HG03097 (cell line): ENCODE measurements around the gene PLD6.
A peak's percentile ranks its signal among the peaks of the same experiment; 100 is the strongest.
"Not testable (repeated sequence)": the region's sequence is repeated elsewhere in the genome, so short reads cannot be mapped to it uniquely, and the experiment has no call there.

Experiments
- ATAC-seq: cut with Tn5 transposase; IDR thresholded peaks from one replicate; pipeline ENCODE4 v1.9.1; 2021; ENCODE audit not compliant: unreplicated experiment, low FRiP score

Gene PLD6, protein sequence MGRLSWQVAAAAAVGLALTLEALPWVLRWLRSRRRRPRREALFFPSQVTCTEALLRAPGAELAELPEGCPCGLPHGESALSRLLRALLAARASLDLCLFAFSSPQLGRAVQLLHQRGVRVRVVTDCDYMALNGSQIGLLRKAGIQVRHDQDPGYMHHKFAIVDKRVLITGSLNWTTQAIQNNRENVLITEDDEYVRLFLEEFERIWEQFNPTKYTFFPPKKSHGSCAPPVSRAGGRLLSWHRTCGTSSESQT

DNA sequence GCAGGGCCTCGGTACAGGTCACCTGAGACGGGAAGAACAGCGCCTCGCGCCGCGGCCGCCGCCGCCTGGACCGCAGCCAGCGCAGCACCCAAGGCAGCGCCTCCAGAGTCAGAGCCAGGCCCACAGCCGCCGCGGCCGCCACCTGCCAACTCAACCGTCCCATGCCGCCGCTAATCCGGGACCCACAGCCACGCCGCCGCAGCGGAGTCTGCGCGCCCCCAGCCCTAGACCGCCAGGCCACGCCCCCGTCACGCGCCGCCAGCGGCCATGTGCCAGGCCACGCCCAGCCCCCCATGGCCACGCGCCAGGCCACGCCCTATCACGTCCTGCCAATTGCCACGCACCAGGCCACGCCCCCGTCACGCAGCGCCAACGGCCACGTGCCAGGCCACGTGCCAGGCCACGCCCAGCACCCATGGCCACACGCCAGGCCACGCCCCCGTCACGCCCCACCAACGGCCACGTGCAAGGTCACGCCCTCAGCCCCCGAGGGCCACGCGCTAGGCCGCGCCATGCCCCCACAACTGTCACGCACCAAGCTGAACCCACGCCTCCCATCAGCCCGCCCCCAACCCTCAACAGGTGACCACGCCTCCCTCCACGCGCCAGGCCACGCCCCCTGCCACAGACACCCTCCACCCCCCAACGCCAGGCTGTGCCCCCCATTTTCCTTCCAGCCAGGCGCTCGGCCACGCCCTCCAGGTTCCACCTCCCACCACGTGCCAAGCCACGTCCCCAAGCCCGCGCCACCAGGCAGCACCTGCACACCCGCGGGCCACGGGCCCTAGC is at the start of gene PLD6:
Gene PLD6, minus strand, starts transcription at position 210 of the 789 bp plus-strand sequence. Its CDS starts 47 bp downstream, at position 163.
- peak; percentile 54 for ATAC-seq

DNA sequence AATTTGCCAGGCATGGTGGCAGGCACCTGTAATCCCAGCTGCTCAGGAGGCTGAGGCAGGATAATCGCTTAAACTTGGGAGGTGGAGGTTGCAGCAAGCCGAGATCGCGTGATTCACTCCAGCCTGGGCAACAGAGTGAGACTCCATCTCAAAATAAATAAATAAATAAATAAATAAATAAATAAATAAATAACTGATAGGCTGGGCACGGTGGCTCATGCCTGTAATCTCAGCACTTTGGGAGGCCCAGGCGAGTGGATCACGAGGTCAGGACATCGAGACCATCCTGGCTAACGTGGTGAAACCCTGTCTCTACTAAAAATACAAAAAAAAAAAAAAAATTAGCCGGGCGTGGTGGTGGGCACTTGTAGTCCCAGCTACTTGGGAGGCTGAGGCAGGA is 49.6 kb upstream of the PLD6 start:
- not testable (repeated sequence) for ATAC-seq

DNA sequence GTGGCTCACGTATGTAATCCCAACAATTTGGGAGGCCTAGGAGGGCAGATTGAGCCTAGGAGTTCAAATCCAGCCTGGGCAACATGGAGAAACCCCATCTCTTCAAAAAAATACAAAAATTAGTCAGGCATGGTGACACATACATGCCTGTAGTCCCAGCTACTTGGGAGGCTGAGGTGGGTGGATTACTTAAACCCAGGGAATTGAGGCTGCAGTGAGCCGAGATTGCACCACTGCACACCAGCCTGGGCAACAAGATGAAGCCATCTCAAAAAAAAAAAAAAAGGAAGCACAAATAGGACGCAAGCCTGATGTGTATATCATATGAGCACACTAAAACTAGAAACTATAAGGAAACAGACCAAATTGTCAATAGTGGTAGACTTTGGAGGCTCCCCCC is 47.9 kb upstream of the PLD6 start:
- no peak for ATAC-seq

DNA sequence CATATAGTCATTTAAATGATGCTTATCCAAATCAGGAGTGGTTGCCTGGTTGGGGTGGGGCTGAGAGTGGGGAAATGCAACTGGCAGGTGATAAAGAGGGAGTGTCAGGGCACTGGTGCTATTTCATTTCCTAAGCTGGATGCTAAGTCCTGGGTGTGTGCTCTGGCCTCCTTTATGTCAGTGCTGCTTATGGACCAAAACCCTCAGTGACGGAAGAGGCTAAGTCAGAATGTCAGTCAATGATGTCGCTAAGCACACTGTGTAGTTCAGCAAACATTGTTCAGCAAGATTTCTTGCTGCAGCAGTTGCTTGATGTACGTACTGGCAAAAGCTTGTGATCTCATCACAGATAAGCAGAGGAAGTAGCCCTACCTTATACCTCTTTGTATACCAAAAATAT is 47.3 kb upstream of the PLD6 start:
- ATAC-seq: no peak

DNA sequence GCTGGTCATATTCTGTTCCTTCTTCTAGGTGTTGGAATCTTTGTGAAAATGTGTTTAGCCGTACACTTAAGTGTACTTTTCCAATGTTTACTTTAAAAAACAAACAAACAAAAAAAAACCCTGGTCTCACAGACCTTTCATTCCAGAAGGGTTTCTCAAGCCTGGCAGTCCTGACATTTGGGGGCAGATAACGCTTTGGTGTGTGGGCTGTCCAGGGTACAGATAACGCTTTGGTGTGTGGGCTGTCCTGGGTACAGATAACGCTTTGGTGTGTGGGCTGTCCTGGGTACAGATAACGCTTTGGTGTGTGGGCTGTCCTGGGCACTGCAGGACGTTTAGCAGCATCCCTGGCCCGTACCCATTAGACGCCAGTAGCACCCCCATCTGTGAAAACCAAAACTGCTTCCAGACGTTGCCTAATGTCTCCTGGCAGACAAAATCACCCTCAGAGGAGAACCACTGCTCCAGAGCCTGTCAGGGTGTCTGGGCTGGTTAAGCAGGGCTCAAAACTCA is 46.1 kb upstream of the PLD6 start:
- no peak for ATAC-seq

DNA sequence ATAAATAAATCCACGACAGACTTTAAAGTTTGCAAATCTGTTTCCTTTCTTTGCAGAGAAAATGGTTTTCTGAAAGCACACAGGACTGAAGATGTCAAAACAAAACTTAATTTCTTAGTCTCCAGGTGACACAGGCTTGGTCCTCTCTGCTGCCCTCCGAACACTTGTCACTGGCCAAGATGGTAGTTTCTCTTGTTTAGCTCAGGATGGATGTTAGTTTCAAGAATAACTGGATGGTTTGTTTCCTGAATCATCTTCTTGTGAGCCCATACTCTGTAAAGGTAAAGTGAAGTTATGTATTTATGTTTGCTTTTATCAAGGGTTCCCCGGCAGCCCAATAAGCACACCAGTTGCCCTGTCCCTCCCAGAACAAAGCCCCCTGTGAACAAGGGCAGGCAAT is 40.7 kb upstream of the PLD6 start:
- no peak for ATAC-seq

DNA sequence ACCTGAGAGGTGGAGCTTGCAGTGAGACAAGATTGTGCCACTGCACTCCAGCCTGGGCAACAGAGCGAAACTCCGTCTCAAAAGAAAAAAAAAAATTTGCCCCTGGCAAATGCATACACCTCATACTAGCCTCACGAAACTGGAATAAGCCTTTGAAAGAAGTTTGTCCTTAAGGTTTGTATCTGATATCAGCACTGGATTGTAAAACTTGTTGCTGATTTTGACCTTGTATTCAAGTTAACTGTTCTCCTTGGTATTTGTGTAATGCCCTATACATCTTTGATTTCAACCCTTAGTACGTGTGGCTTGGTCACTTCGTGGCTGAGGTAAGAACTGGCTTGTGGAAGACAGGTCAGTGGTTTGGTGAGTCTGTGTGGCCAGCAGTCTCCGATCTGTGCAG is 37.0 kb upstream of the PLD6 start:
- ATAC-seq: no peak

DNA sequence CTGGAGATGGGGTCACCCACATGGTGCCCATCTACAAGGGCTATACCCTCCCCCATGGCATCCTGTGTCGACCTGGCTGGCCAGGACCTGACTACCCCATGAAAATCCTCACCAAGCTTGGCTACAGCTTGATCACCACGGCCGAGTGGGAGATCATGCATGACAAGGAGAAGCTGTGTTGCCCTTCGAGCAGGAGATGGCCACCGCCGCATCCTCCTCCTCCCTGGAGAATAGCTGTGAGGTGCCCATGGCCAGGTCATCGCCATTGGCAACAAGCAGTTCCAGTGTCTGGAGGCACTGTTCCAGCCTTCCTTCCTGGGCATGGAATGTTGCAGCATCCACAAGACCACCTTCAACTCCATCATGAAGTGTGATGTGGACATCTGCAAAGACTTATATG is 36.1 kb upstream of the PLD6 start:
- ATAC-seq: no peak

DNA sequence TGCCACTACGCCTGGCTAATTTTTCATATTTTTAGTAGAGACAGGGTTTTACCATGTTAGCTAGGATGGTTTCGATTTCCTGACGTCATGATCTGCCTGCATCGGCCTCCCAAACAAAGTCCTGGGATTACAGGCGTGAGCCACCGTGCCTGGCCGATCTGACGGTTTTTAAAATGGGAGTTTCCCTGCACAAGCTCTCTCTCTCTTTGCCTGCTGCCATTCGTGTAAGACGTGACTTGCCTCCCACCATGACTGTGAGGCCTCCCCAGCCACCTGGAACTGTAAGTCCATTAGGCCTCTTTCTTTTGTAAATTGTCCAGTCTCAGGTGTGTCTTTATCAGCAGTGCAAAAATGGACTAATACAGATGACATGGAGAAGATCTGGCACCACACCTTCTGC is 35.5 kb upstream of the PLD6 start:
- ATAC-seq: no peak

DNA sequence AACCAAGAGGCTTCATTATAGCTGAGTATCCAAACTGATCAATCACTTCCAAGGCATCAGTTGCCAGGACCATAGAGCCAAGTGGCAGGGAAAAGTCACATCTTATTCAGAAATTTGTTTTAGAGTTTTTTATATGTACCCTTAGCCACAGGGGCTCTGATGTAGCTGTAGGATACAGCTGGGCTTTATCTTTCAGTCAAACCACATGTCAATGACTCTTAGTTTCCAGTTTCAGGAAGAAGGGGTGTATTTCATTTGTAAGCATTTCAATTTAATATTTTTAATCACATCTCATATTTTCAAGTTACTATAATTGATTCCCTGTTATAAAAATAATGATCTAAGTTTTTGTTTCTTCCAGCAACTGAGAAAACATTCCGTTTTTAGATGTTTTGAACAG is 33.7 kb upstream of the PLD6 start:
- no peak for ATAC-seq

DNA sequence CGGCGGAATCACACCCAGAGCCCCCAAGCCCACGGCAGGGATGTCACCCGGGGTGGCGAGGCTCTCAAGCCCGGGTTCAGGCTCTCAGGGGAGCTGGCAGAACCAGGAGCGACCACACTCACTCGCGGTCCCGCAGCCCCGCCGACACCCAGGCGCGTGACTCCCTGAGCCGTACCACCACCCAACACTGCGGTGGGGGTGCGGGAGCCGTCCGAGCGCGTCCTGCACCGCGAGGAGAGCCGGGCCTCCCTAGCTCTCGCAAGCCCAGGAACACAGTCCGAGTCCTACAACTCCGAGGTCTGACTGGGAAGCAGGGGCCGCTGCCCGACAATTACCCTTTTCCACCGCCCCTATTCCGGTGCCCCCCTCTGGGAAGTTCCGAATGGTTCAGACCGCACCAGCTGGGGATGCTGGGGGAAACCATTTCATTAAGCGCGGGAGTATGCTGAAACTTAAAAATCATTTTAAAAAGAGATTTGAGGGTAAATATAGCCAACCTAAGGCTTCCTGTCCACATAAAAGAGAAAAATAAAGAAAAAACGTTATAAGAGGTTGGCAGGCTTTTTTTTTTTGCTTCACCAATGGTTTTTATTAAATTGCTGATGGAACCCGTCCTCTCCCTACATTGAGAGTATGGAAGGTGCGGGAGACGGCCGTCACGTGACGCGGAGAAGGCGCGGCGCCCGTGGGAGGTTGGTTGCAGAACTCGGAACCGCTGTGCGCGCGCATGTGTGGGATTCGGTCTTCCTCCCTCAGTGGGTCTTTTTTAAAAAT is 31.1 kb upstream of the PLD6 start, which contains the start of gene FLCN:
Gene FLCN, minus strand, starts transcription at position 143 of the 774 bp plus-strand sequence. CDS start 9,031 bp downstream, outside the sequence.
- peak; percentile 72 for ATAC-seq

DNA sequence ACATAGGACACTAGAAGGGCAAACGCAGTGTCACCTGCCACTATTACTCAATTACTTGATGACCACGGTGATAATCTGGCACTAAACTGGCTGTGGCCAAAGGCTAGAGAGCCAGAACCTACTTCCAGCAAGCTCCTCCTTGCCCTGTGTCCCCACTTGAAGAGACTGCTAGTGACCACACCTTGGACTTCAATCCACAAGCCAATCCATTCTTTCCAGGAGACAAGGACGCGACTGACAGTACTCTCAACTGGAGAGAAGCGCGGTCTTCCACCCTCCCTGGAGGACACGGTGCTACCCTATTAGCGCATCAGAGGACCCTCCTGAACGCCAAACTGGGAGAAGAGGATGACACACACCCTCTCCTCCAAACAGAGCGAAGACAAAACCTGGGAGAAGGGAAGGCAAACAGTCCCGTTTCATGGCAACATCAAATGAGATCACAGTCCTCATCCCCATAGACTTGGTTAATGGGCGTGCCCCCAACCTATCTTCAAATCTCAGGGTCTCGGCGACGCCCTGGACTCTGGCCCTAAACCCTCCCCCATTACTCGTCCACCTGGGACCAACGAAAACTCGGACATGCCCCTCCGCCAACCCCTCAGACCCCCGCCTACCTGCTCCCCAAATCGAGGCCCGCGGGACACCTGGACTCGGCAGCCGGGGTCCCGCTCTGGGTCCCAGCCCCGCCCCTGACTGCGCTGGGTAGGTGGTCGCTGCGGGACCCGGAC is 30.3 kb upstream of the PLD6 start:
- peak; percentile 22 for ATAC-seq

DNA sequence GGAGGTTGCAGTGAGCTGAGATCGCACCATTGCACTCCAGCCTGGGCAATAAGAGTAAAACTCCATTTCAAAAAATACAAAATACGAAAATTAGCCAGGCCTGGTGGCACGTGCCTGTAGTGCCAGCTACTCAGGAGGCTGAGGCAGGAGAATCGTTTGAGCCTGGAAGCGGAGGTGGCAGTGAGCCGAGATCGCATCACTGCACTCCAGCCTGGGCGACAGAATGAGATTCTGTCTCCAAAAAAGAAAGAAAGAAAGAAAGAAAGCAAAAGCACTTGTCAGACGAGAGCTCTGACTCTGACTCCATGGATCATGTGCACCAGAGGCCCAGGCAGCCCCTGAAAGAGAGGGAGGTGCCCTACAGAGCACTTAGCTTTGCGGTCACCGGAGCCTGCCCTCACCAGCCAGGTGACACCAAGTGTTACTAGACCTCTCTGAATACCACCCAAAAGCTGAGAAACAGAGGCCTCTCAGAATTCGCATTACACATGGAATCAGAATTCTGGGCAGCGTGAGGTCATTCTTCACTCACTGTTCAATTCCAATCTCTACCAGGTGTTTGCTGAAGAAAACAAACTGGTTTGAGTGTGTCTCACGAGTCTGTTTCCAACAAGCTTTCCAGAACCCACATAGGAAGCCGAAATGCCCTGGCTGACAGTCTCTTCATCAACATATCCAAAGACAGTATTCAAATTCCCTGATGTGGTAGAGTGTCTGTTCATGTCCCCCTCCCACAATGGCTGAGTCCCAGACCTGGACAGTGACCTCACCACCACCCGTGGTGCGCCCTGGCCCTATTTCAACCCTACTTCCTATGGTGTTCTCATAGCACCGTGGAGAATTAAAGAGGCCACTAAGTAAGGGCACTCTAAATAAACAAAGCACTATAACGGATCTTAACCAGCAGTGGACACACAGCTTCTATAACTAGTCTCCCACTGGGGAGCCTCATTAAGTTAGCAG is 29.4 kb upstream of the PLD6 start:
- no peak for ATAC-seq

DNA sequence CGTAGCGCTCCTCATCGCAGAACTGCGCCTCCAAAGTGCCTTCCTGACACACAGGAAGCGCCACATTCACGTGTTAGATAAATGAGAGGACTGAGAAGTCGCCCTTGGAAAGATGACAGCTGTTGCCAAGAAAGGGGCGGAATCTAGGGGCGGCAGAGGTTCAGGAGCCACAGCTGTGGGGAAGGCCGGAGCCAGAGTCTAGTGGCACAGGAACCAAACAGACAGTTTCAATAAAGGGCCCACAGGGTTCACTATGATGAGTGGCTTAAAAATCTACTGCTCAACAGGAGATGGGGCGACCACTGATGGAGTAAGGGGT is 26.1 kb upstream of the PLD6 start:
- ATAC-seq: no peak

DNA sequence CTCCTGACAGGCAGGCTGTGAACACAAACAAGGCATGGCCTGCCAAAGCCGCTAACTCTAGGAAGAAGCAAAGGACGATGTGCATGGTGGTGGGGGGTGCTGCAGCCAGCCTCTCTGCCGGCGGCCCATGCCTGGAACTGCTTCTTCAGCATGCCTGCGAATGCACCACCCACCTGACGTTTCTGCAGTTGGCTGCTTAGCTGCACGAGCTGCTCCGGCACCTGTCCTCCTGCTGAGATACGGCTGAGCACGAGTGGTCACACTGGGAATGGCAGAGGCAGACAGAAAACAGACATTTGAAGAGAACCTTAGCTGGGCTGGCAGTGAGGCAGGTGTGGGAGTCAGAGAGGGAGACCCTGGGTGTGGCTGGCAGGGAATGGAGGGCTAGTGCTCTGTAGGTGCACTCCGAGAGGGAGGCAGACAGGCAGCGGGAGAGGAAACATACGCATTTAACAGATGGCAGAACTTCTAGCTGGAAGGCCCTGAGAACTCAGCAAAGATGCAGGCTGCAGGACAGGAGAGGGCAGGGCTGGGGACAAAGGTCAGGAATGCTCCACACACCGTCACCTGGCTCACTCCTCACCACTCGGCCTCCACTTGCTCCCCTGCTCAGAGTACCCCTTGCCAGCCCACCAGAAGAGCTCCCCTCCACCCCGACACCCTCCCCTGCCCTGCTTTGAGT is 25.6 kb upstream of the PLD6 start:
- ATAC-seq: no peak

DNA sequence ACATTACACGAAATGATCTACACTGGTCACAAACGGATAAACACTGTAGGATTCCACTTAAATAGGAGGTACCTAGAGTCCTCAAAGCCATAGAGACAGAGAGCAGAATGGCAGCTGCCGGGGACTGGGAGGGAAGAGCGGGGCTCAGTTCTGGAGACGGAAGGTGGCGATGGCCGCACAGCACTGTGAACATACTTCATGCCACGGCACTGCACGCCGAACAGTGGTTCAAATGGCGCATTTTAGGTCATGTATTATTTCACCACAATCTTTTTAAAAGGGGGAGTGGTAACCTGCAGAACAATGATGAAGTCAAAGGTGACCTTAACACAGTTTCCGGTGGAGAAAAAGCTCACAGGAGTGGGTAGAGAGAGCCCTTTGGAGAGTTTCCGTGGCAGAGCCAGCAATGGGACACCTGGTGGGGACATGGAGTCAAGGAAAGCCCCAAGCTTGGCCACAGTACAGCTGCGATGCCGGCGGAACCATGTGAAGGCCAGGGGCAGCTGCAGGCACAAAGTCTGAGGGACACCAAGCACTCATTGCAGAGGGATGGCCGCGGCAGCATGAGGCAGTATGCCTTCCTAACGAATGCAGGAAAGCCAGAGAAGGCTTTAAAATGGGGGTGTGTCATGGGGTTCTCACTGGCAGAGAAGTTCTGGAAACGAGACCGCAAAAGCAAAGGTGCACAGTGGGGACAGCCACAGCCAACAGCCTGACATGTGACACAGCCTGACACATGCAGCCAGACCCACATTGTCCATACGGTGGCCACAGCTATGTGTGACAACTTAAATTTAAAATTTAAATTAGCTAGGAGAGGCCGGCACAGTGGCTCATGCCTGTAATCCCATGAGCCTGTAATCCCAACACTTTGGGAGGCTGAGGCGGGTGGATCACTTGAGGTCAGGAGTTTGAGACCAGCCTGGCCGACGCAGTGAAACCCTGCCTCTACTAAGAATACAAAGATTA is 23.6 kb upstream of the PLD6 start:
- no peak for ATAC-seq

DNA sequence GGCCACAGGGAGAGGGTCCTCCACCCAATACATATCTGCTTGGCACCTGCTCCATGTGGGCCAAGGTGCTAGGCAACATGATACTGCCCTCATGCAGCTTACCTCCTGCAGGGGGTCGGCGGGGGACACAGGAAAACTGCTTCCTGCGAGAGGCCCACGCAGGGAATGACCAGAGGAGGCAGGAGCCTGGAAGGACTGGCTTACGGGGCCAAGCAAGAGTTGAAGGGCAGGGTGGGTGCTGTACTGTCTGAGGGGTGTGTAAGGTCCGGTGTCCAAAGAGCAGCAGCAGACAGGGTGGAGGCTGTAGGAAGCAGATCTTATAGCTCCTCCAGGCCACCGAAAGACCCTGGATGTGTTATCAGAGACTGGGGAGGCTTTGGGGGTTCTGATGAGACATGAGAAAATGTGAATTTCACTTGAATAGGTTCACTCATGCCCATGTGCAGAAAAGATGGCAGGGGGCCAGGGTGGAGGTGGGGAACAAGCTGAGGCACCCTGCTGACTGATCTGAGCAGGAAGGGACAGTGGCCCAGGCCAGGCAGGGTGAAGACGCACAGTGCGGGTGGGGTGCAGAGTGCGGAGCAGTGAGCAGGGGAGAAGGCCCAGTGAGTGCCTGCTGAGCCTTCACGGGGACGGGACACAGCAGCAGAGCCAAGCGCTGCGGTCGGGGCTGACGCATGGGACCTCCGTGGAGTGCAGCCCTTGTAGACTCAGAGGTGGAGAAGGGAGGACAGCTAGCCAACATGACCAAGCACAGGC is 22.6 kb upstream of the PLD6 start:
- no peak for ATAC-seq
